H1 (cell line): Measurements from ENCODE around the gene NLRP1.

ENCODE experiments used
- BRCA1 ChIP-seq: IDR thresholded peaks from 2 replicates; pipeline ENCODE4 v1.6.1; 2012; ENCODE audit warnings: low read depth, low read length, improper control_type of control experiment
- CTCF ChIP-seq, 3 experiments: IDR thresholded peaks; 1 replicate in 2 of 3; 2 replicates in 1 of 3; pipeline versions ENCODE4 v1.5.1 to v1.6.1; 2011; ENCODE audit warnings: low read length in 3 of 3, mild to moderate bottlenecking in 3 of 3, inconsistent platforms in 2 of 3, low read depth in 1 of 3, moderate library complexity in 1 of 3; ENCODE audit not compliant: insufficient read depth in 1 of 3; ENCODE audit errors: control extremely low read depth in 1 of 3
- EP300 ChIP-seq, 2 experiments: IDR thresholded peaks; 1 replicate in 1 of 2; 2 replicates in 1 of 2; pipeline ENCODE4 v1.6.1; 2011 to 2012; ENCODE audit warnings: low read depth in 2 of 2, low read length in 2 of 2, mild to moderate bottlenecking in 2 of 2, borderline replicate concordance in 1 of 2, inconsistent platforms in 1 of 2, moderate library complexity in 1 of 2

GRCh38 chr17:5583426-5584382 is 605 bp downstream of the NLRP1 start:
- no peak for TF ChIP-seq CTCF (IDR thresholded peaks at IDR 0.05; ENCODE audit: control extremely low read depth in 1 of 3, insufficient read depth in 1 of 3, low read depth in 1 of 3, low read length in 3 of 3)
- no peak for TF ChIP-seq BRCA1
- TF ChIP-seq EP300 (IDR thresholded peaks at IDR 0.05; ENCODE audit: borderline replicate concordance in 1 of 2, low read depth in 2 of 2, low read length in 2 of 2): no peak
